ENCODE measurements around the gene GGCX.

DNA sequence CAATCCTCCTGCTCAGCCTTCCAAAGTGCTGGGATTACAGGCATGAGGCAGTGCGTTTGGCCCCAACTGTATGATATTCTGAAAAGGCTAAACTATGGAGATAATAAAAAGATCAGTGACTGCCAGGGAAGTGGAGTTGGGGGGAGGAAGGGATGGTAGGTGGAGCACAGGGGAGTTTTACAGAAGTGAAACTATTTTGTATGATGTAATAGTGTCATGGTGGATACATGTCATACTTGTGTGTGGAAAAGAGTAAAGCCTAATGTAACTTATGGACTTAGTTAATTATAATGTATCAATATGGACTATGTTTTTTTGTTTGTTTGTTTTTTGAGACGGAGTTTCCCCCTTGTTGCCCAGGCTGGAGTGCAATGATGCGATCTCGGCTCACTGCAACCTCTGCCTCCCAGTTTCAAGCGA is 2.9 kb upstream of the GGCX start:
- TF ChIP-seq ZNF274 (IDR thresholded peaks at IDR 0.05; ENCODE audit: low read depth, low read length) (no peak), YY1 (IDR thresholded peaks at IDR 0.05; ENCODE audit: insufficient read depth, insufficient read length) (no peak)
